Activated gamma-delta T cell treated with anti-CD3 and anti-CD28 coated beads, Interleukin-2, amount 50 U/mL, for 16 hours (primary cell): Measurements from ENCODE around the gene NDRG4.

Experiments
- DNase-seq: peaks from one replicate; pipeline ENCODE4 v3.0.0-alpha.2; 2020; ENCODE audit warnings: low read depth

Gene NDRG4

DNA sequence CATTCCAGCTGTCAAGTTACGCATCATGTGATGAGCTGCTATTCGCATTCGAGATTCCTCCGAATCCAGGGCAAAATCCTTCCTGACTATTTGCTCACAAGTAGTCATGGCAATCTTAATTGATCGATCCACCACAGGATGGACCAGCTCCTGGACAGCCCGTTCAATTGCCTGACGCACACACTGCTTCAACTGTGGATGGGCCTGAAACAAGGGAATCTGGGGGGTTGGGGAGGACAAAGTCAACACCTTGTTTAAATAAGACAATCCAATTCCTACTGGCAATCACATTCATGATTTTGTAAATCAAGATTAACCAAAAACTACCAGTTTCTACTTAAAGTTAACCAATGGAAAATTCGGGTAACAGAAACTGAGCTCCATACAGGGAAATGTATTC, 43.7 kb downstream of the NDRG4 start:
- no peak for DNase-seq

DNA sequence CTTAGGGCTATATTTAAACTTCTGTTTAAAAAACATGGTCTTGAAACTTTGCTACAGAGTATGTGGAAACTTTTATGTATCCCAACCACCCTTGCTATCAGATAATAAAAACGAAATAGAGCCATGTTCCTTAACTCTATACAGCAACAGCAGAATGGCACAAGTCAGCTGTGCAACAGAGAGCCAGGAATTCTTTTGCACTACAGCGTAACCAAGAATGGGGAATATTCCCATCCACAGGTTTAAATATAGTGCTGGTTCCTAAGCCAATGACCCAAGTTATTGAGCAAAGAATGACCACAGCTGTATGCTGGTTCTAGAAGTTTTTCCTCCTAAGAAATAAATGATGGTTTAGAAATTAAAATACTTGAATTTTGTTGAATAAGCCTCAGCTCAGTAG, 48.4 kb downstream of the NDRG4 start:
- DNase-seq: no peak

DNA sequence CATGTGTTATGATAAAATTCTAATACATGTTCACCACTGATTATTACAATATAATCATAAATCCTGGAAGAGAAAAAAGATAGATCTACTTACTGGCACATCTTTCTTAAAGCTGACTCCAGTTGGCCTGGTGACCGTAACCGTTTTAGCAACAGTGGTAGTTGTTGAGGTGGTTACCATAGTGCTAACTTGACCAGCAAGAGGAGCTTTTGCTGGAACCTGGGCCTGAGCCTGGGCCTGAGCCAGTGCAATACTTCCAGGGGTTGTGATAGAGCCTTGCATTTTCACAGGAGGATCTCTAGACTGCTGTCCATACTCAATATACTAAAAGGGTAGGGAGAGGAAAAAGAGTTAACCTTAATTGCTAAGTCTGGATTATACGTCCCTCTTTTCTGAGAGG, 51.6 kb downstream of the NDRG4 start:
- DNase-seq: no peak

- DNase-seq: no peak
Observed at GRCh38 chr16:58556678-58557077, 56.7 kb downstream of the NDRG4 start.
